GM18508 (cell line): ENCODE results near the gene TASP1.

Source experiments
- ATAC-seq: cut with Tn5 transposase; IDR thresholded peaks from one replicate; pipeline ENCODE4 v1.9.1; 2021; ENCODE audit warnings: moderate number of reproducible peaks; ENCODE audit not compliant: insufficient read depth, unreplicated experiment

Gene TASP1

GRCh38 chr20:13452470-13453124, 186.1 kb downstream of the TASP1 start:
- no peak for ATAC-seq

- ATAC-seq = no peak
Measured at GRCh38 chr20:13449868-13450434, 188.8 kb downstream of the TASP1 start.

- no peak for ATAC-seq
Measured at GRCh38 chr20:13447385-13448180, 191.1 kb downstream of the TASP1 start.

GRCh38 chr20:13443690-13444089, 195.0 kb downstream of the TASP1 start:
- no peak for ATAC-seq

- ATAC-seq = no peak
Measured at GRCh38 chr20:13442986-13443385, 195.7 kb downstream of the TASP1 start.

GRCh38 chr20:13441388-13441787, 197.3 kb downstream of the TASP1 start:
- no peak for ATAC-seq

- ATAC-seq = no peak
Measured at GRCh38 chr20:13436530-13436929, 202.2 kb downstream of the TASP1 start.

GRCh38 chr20:13432126-13432525, 206.6 kb downstream of the TASP1 start:
- no peak for ATAC-seq

- no peak for ATAC-seq
Measured at GRCh38 chr20:13430346-13431002, 208.3 kb downstream of the TASP1 start.

- ATAC-seq = no peak
Measured at GRCh38 chr20:13428684-13429083, 210.0 kb downstream of the TASP1 start.

- ATAC-seq = no peak
Measured at GRCh38 chr20:13426870-13427269, 211.9 kb downstream of the TASP1 start.

GRCh38 chr20:13425381-13426135, 213.2 kb downstream of the TASP1 start:
- no peak for ATAC-seq

- no peak for ATAC-seq
Measured at GRCh38 chr20:13424174-13424833, 214.4 kb downstream of the TASP1 start.

GRCh38 chr20:13423472-13424173, 215.1 kb downstream of the TASP1 start:
- no peak for ATAC-seq

- no peak for ATAC-seq
Measured at GRCh38 chr20:13422637-13423036, 216.1 kb downstream of the TASP1 start.

- ATAC-seq = no peak
Measured at GRCh38 chr20:13420625-13421024, 218.1 kb downstream of the TASP1 start.

- ATAC-seq = no peak
Measured at GRCh38 chr20:13419477-13419876, 219.3 kb downstream of the TASP1 start.

- no peak for ATAC-seq
Measured at GRCh38 chr20:13418263-13419229, 220.2 kb downstream of the TASP1 start.
